NK-92 (cell line): ENCODE results near the gene GDE1.
"Not testable (repeated sequence)": the region's sequence is repeated elsewhere in the genome, so short reads cannot be mapped to it uniquely, and the experiment has no call there.

Experiments used
- DNase-seq: peaks from one replicate; lab custom pipeline; 2025; ENCODE audit not compliant: unreplicated experiment; lab: John Stamatoyannopoulos, UW

Gene GDE1

GRCh38 chr16:19521471-19522396, at the start of gene GDE1:
GDE1 (minus strand) TSS chr16:19522098; CDS start chr16:19521964, 134 bp downstream.
- DNase-seq, result peak; percentile 67

GRCh38 chr16:19567560-19567959, 45.7 kb upstream of the GDE1 start:
- no peak for DNase-seq

GRCh38 chr16:19566362-19566761, 44.5 kb upstream of the GDE1 start:
- no peak for DNase-seq

GRCh38 chr16:19563377-19563776, 41.5 kb upstream of the GDE1 start:
- no peak for DNase-seq

GRCh38 chr16:19560078-19560477, 38.2 kb upstream of the GDE1 start:
- DNase-seq, result no peak

- no peak for DNase-seq
These were observed 37.5 kb upstream of the GDE1 start for GRCh38 chr16:19559242-19559910.

GRCh38 chr16:19555938-19556771, 34.3 kb upstream of the GDE1 start:
- no peak for DNase-seq

- DNase-seq, result peak; percentile 48
These were observed 33.5 kb upstream of the GDE1 start, which contains the start of gene VPS35L for GRCh38 chr16:19555186-19555937. VPS35L (plus strand) TSS chr16:19555703; CDS start chr16:19555730, 27 bp downstream.

GRCh38 chr16:19549673-19550072, 27.8 kb upstream of the GDE1 start:
- DNase-seq, result no peak

GRCh38 chr16:19548144-19548543, 26.2 kb upstream of the GDE1 start:
- no peak for DNase-seq

GRCh38 chr16:19543278-19543996, 21.5 kb upstream of the GDE1 start:
- DNase-seq, result not testable (repeated sequence)

GRCh38 chr16:19542138-19542821, 20.4 kb upstream of the GDE1 start:
- no peak for DNase-seq

GRCh38 chr16:19540241-19540970, 18.5 kb upstream of the GDE1 start:
- no peak for DNase-seq

- no peak for DNase-seq
These were observed 10.7 kb upstream of the GDE1 start for GRCh38 chr16:19532601-19533000.

GRCh38 chr16:19528666-19529065, 6.8 kb upstream of the GDE1 start:
- DNase-seq, result no peak

GRCh38 chr16:19527161-19527560, 5.3 kb upstream of the GDE1 start:
- no peak for DNase-seq

GRCh38 chr16:19525385-19525723, 3.5 kb upstream of the GDE1 start:
- no peak for DNase-seq

GRCh38 chr16:19524616-19525384, 2.9 kb upstream of the GDE1 start:
- no peak for DNase-seq
